T-helper 2 cell treated with Interferon-gamma antibody and Interleukin-4, amounts not matched to agents 100 ng/mL and 5 ng/mL, for 36 hours (primary cell): ENCODE measurements around the gene SHBG. TPM values are rescaled to one million over a fixed set of nuclear protein-coding genes. Genes with fewer than 3 reads are reported as not detected.
"Not testable (repeated sequence)": the region's sequence is repeated elsewhere in the genome, so short reads cannot be mapped to it uniquely, and the experiment has no call there.

Source experiments
- intact Hi-C: fragments of 100-400 bp; cut with micrococcal nuclease; formaldehyde crosslinking; loops from one replicate; pipeline ENCODE4 v1.15.1; 2023
- total RNA-seq: library from RNA; stranded (reverse); gene quantifications from 2 replicates; pipeline ENCODE4 v1.2.3, GENCODE V29; 2022

The SHBG gene
- total RNA-seq, 1 donor from 2014 or later = not detected

DNA sequence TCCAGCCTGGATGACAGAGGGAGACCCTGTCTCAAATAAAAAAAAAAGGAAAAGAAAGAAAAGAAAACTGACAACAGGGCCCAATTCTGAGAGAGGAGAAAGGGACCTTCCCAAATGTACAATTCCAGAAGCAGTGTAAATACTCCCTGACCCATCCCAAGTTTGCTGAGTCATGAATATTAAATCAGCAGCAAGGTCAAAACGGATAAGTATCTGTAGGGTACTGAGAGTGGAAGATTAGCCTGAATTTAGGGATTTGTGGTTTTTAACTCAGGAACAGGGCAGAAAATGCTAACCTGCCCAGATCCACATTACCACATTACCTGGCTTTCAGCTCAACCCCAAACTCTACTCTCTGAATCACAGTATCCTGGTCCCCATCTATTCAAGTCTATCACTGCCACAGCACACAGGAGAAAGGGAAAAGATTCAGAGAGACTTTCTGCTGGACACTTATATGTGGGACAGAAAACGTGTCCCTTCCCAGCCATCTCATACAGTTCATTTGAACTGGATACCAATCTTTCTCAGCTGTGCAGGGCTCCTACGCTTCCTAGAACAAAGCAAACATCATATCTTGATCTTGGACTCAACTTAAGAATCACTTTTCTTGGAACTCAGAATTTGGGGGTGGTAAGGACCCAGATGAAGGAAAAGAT lies 18.2 kb upstream of the SHBG start:
- intact Hi-C loops = loop anchor here (10.0 kb wide), 1 partner anchor 223 kb away; the partner anchor contains the start of gene KDM6B

DNA sequence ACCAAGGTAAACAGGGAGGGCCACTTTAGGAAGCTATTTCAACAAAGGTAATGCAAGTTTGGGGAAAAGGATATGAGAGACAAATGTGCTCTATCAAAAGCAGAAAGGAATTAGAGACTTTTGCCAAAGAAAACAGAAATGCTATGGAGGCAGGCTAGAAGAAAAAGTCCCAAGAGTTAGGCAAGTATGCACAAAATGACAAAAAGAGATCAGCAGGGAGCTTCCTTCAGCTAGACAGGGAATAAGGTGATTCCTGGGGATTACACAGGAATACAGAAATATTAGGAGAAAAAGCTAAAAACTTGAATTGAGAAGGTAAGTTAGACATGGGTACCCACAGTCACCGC lies 17.7 kb upstream of the SHBG start:
- intact Hi-C loops = loop anchor here (10.0 kb wide), 1 partner anchor 223 kb away; the partner anchor contains the start of gene KDM6B

- intact Hi-C loops = loop anchor here (2.0 to 10.0 kb wide), 2 partner anchors 31 to 221 kb away; partner anchors contain the start of genes KDM6B and MPDU1
Measured at GRCh38 chr17:7613769-7614424, 16.0 kb upstream of the SHBG start.

DNA sequence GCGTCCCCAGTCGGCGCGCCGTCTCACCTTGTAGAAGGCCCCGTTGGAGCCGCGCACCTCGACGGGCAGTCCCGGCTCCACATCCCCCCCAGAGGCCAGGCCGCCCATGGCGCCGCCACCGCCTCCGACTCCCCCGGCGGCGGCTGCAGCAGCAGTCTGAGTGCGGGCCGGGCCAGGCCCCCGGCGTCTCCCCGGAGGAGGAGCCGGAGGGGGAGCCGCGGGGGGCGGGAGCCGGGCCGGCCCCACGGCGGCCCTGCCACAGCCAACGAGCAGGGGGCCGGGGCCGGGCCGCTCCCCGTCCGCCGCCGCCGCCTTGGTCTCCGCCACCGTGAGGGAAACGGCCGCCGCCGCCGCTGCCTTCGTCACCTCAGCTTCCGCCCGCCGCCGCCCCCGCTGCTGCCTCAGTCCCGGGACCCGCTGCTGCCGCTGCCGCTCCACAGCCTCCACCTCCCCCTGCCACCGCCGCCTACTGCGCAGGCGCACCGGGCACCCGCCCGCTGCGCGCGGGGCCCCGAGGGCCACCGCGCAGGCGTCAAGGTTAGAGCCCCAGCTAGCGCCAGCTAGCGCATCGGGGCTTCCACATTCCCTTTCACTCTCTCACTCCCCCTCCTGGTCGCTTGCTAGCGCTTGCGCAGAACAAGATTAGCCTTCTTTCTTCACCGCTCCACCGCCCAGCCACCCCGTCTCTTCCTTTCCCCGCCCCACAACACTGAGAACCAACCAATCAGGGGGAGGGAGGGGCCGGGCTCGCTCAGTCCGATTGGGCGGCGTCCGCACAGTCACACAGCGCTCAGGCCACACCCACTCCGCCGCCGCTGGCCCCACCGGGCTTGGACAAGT lies 15.3 kb upstream of the SHBG start, which contains the start of gene FXR2:
Gene FXR2, minus strand, starts transcription at position 473 of the 840 bp plus-strand sequence. Its CDS starts 365 bp downstream, at position 108.
- intact Hi-C loops = loop anchor here (1.0 to 10.0 kb wide), 5 partner anchors 32 to 220 kb away; partner anchors contain the start of genes KDM6B, MPDU1, POLR2A and WRAP53

DNA sequence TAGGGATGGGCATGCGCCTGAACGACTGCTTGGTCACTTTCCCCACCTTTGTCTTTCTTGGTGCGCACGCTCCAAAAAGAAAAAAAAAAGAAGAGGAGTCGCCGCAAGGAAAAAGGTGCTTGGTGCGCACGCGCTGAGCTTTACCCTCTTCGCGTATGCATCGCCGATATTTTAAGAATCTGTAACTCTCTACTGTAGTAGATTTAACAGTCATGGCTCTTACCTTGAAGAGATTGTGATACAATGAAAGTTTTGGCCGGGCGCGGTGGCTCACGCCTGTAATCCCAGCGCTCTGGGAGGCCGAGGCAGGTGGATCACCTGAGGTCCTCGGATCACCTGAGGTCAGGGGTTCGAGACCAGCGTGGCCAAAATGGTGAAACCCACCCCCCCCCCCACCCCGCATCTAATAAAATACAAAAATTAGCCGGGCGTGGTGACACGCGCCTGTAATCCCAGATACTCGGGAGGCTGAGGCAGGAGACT lies 14.6 kb upstream of the SHBG start:
- intact Hi-C loops = loop anchor here (1.0 to 10.0 kb wide), 5 partner anchors 33 to 219 kb away; partner anchors contain the start of genes KDM6B, MPDU1, POLR2A and WRAP53

DNA sequence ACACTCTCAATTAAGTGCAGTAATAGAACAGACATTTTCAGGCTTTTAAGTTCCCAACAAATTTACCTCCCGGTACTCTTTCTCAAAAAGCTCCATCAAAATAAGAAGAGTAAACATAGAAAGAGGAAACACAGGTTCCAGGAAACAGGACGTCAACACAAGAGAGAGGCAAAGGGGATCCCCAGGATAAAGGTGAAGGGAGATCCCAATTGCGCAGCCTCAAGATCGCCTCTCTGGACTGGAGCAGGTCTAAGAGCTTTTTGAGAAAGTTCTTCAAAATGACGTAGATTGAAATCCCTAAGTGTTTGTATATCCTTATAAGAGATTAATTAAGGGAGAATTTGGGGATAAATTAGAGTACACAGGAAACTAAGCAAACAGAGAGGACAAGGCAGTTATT lies 11.3 kb upstream of the SHBG start:
- intact Hi-C loops = loop anchor here (10.0 kb wide), 1 partner anchor 216 kb away; the partner anchor contains the start of gene KDM6B

DNA sequence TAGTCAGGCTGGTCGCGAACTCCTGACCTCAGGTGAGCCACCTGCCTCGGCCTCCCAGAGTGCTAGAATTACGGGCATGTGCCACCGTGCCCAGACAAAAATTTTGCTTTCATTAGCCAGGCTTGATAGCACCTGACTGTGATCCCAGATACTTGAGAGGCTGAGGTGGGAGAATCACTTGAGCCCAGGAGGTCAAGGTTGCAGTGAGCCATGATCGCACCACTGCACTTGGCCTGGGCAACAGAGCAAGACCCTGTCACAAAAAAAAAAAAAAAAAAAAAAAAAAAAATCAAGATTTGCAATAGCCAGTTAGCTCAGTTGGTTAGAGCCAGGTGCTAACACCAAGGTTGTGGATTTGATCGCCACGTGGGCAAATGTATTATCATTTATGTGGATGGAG lies 9.1 kb upstream of the SHBG start:
- intact Hi-C loops = no loop called here

GRCh38 chr17:7623661-7624060 lies 6.3 kb upstream of the SHBG start:
- intact Hi-C loops = no loop called here

DNA sequence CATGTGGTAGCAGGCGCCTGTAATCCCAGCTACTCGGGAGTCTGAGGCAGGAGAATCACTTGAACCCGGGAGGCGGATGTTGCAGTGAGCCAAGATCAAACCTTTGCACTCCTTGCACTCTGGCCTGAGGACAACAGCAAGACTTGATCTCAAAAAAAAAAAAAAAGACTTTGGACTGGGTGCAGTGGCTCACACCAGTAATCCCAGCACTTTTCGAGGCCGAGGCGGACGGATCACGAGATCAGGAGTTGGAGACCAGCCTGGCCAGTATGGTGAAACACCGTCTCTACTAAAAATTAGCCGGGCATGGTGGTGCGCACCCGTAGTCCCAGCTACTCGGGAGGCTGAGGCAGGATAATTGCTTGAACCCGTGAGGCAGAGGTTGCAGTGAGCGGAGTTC lies 4.2 kb upstream of the SHBG start:
- intact Hi-C loops = not testable (repeated sequence)

DNA sequence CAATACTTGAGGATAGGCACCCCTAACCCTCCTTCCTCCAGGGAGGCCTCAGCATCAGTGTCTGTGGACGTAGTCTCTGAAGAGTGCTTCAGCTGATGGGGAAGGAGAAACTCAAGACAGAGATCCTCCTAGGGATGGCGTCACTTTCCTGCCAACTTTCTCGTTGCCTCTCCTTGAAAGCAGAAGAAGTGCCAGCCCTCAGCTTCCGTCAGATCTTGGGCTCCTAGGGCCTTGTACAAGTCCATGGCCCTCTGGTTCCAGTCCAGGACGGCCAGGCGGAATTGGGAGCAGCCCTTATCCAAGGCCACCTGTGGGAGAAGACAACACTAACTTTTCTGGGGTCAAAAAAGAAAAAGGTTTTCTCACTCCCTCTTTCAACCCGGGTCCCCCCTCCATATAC lies 3.6 kb upstream of the SHBG start:
- intact Hi-C loops = no loop called here

- intact Hi-C loops = no loop called here
Measured at GRCh38 chr17:7626956-7627249, 3.0 kb upstream of the SHBG start.

GRCh38 chr17:7627250-7628121 lies 2.4 kb upstream of the SHBG start, which contains the start of gene SAT2:
TSS of gene SAT2 (minus strand) at chr17:7627821. CDS start at chr17:7627635, 186 bp downstream.
- intact Hi-C loops = no loop called here

- intact Hi-C loops = loop anchor here (1.0 kb wide), 1 partner anchor 57 kb away; the partner anchor contains the start of gene WRAP53
Measured at GRCh38 chr17:7631398-7632380, 1.8 kb downstream of the SHBG start.

GRCh38 chr17:7632492-7632894 lies 2.6 kb downstream of the SHBG start:
- intact Hi-C loops = loop anchor here (1.0 kb wide), 1 partner anchor 56 kb away; the partner anchor contains the start of gene WRAP53

GRCh38 chr17:7633093-7633492 lies 3.2 kb downstream of the SHBG start:
- intact Hi-C loops = no loop called here

DNA sequence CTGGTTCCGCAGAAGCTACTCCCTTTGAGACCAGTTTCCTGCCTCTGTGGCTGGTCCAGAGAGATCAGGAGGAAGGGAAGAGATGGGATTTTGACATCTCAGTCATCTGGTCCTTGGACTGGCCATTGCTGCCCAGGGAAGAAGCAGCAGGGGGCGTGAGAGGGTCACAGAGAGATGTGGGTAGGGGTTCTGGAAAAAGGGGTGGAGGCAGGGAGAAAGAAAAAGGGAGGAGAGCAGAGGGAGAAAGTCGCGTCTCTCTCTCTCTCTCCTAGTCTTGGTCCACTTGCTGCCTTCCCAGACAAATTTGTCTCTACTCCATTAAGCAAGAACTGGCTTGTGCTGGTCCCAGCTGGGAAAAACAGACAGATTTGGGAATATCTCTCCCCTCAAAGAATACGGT lies 4.4 kb downstream of the SHBG start:
- intact Hi-C loops = no loop called here

DNA sequence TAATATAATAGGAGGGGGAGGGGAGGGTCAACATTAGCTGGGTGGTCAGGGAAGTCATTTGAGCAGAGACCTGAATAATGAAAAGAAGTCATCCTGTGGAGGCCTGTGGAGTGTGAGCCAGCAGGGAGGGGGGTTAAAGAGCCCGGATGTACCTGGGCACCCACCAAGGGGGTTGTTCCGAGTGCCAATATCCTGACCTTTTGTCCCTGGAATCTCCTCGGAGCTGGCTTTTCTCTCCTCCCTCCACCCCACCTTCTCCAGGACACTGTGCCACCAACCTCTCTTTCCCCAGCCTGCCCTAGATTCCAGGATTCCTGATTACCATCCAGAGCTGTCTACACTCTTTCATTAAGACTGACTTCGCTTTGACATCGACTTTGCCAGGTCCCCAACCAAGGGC lies 6.2 kb downstream of the SHBG start:
- intact Hi-C loops = no loop called here

DNA sequence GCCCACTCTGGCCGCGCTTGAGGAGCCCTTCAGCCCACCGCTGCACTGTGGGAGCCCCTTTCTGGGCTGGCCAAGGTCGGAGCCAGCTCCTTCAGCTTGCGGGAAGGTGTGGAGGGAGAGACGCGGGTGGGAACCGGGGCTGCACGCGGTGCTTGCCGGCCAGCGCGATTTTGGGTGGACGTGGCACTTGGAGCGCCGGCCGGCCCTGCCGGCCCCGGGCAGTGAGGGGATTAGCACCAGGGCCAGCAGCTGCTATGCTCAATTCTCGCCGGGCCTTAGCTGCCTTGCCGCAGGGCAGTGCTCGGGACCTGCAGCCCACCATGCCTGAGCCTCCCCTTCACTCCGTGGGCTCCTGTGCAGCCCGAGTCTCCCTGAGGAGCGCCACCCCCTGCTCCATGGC lies 10.8 kb downstream of the SHBG start:
- intact Hi-C loops = no loop called here

GRCh38 chr17:7641635-7642034 lies 11.7 kb downstream of the SHBG start:
- intact Hi-C loops = not testable (repeated sequence)
